Suprapubic skin (tissue), 4 donors: ENCODE measurements around the gene PAPLN. TPM values are rescaled to one million over a fixed set of nuclear protein-coding genes. Genes with fewer than 3 reads are reported as not detected.

ENCODE experiments used
- DNase-seq, 2 donors: peaks; one replicate each; pipeline ENCODE4 v3.0.0-alpha.2; 2019; ENCODE audit warnings: low spot score in 2 of 2
- H3K27ac ChIP-seq: fragments of 200-600 bp; sonication (generic); one replicate; pipeline ENCODE4 v1.5.1; 2019
- H3K27me3 ChIP-seq: fragments of 200-600 bp; sonication (generic); one replicate; pipeline ENCODE4 v1.5.1; 2019
- H3K36me3 ChIP-seq: fragments of 200-600 bp; sonication (generic); one replicate; pipeline ENCODE4 v1.5.1; 2019
- H3K4me1 ChIP-seq: fragments of 200-600 bp; sonication (generic); one replicate; pipeline ENCODE4 v1.5.1; 2019
- H3K4me3 ChIP-seq: fragments of 200-600 bp; sonication (generic); one replicate; pipeline ENCODE4 v1.5.1; 2019; ENCODE audit warnings: mild to moderate bottlenecking
- H3K9me3 ChIP-seq: fragments of 200-600 bp; sonication (generic); one replicate; pipeline ENCODE4 v1.5.1; 2019
- EP300 ChIP-seq: sonication (generic); formaldehyde crosslinking; IDR thresholded peaks from one replicate; pipeline ENCODE4 v1.6.1; 2017; ENCODE audit warnings: antibody characterized with exemption
- POLR2A ChIP-seq, 2 donors: fragments of 450-650 bp; IDR thresholded peaks; one replicate each; pipeline ENCODE4 v1.6.1; 2017; ENCODE audit warnings: antibody characterized with exemption in 2 of 2, mild to moderate bottlenecking in 2 of 2, moderate library complexity in 2 of 2
- POLR2AphosphoS5 ChIP-seq, 3 donors: sonication (generic); formaldehyde crosslinking; IDR thresholded peaks; one replicate each; pipeline ENCODE4 v1.6.1; 2017; ENCODE audit warnings: antibody characterized with exemption in 3 of 3
- WGBS: methylation state at CpG from one replicate; pipeline ENCODE4 v1.1.5; 2018; 5-methylcytosine and 5-hydroxymethylcytosine counted together
- total RNA-seq, 4 donors: library from RNA; depleted of rRNA; stranded (reverse); fragments of >200 nt; gene quantifications; one replicate each; pipeline ENCODE4 v1.1.0, GENCODE V29; 2016
- TF ChIP-seq, protein P1 (sequence below), 2 donors: fragments of 200-600 bp in 1 of 2; fragments of 450-650 bp in 1 of 2; sonication (generic) in 1 of 2; IDR thresholded peaks; one replicate each; pipeline ENCODE4 v1.5.1; 2016 to 2019; ENCODE audit warnings: antibody characterized with exemption in 2 of 2, mild to moderate bottlenecking in 1 of 2, moderate library complexity in 1 of 2

Gene PAPLN
- total RNA-seq, 4 donors from 2014 or later = 15.9 to 44.9 (median 23.5) TPM

DNA sequence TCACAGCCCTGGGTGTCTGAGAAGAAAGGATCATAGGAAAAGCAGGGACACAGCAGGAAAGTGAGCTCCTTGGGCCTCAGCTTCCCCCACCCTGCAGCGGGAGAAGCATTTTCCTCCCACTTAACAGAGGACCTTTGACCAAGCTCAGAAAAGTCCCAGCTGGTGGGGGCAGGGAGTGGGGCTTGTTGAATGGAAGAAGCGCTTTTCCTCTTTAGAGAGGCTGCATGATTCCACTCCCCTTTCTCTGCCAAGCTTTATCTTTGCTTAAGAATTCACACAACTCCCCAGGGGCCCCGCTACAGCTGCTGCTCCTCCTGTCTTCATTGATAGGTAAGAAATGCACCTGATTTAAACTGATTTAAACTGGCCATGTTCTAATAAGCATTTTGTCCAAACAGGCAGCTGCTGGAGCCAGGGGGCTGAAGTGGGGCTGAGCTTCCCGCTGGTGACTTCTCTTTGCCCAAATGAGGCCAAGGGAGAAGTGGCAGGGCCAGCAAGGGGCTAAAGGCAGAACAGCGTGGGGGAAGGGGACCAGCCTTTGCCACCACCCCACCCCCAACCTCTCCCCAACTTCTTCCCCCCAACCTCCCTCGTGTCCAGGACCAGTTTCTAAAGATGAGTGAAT, 1.7 kb upstream of the PAPLN start:
- peaks cover 7% of the 10 kb centered on the region for H3K27me3 ChIP-seq

DNA sequence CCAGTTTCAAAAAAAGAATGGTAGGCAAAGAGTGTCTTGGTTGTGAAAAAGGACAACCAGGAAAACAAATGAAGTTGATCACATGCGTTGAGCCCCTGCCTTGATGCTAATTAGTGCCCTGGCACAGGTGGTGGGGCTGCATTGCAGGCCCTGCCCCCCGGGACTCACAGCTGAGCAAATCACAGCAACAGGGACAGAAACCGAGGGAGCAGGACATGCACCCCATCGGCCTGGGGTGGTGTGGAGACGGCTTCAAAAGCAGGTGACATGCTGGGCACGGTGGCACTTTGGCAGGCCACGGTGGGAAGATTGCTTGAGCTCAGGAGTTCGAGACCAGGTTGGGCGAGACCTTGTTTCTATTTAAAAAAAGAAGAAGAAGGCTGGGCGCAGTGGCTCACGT, 1.1 kb upstream of the PAPLN start:
- H3K27me3 ChIP-seq = peaks cover 7% of the 10 kb centered on the region
- H3K4me1 ChIP-seq = peaks cover 44% of the 10 kb centered on the region
- H3K27ac ChIP-seq = no peak overlapping the region
- DNase-seq = no peak
- H3K4me3 ChIP-seq = no peak overlapping the region
- H3K36me3 ChIP-seq = no peaks in the 10 kb centered on the region
- TF ChIP-seq POLR2A (IDR thresholded peaks at IDR 0.05) (no peak), EP300 (no peak), POLR2AphosphoS5 (IDR thresholded peaks at IDR 0.05) (no peak)
- TF ChIP-seq, protein P1, sequence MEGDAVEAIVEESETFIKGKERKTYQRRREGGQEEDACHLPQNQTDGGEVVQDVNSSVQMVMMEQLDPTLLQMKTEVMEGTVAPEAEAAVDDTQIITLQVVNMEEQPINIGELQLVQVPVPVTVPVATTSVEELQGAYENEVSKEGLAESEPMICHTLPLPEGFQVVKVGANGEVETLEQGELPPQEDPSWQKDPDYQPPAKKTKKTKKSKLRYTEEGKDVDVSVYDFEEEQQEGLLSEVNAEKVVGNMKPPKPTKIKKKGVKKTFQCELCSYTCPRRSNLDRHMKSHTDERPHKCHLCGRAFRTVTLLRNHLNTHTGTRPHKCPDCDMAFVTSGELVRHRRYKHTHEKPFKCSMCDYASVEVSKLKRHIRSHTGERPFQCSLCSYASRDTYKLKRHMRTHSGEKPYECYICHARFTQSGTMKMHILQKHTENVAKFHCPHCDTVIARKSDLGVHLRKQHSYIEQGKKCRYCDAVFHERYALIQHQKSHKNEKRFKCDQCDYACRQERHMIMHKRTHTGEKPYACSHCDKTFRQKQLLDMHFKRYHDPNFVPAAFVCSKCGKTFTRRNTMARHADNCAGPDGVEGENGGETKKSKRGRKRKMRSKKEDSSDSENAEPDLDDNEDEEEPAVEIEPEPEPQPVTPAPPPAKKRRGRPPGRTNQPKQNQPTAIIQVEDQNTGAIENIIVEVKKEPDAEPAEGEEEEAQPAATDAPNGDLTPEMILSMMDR (IDR thresholded peaks at IDR 0.05) = no peak
- WGBS = 77% methylated on average over 11 of the region's 11 CpGs
- no peaks in the 10 kb centered on the region for H3K9me3 ChIP-seq

More for the DNA sequence above, 1.7 kb upstream of the PAPLN start:
- Histone ChIP-seq H3K27ac (no peak overlapping the region), H3K4me1 (peaks cover 38% of the 10 kb centered on the region), H3K4me3 (no peak overlapping the region), H3K9me3 (no peaks in the 10 kb centered on the region), H3K36me3 (no peaks in the 10 kb centered on the region)
- WGBS = 81% methylated on average over 6 of the region's 6 CpGs
- DNase-seq = no peak
- TF ChIP-seq, protein P1 (IDR thresholded peaks at IDR 0.05) = no peak
- TF ChIP-seq POLR2AphosphoS5 (IDR thresholded peaks at IDR 0.05) (no peak), EP300 (no peak), POLR2A (IDR thresholded peaks at IDR 0.05) (no peak)

DNA sequence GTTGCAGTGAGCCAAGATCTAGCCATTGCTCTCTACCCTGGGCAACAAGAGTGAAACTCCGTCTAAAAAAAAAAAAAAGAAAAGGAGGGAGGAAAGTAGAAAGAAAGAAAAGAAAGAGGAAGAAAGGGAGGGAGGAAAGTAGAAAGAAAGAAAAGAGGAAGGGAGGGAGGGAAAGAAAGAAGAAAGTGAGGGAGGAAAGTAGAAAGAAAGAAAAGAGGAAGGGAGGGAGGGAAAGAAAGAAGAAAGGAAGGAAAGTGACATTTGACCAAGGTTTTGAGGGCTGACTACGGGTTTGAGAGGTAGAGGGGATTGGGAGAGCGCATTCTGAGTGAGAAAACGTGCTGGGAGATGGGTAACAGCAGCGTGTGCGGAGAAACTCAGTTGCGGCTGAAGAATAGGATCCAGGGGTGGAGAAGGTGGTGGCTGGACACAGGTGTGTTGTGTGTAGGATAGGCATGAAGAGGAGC, 521 bp upstream of the PAPLN start:
- H3K4me1 ChIP-seq = peaks cover 50% of the 10 kb centered on the region
- H3K4me3 ChIP-seq = peak overlapping the region; percentile 72
- H3K27ac ChIP-seq = no peak overlapping the region
- peaks cover 7% of the 10 kb centered on the region for H3K27me3 ChIP-seq
- no peak for DNase-seq
- no peaks in the 10 kb centered on the region for H3K9me3 ChIP-seq
- no peak for TF ChIP-seq EP300
- TF ChIP-seq, protein P1 (IDR thresholded peaks at IDR 0.05) = no peak
- TF ChIP-seq POLR2AphosphoS5 (IDR thresholded peaks at IDR 0.05) = no peak
- TF ChIP-seq POLR2A (IDR thresholded peaks at IDR 0.05) = no peak
- no peaks in the 10 kb centered on the region for H3K36me3 ChIP-seq
- WGBS = 70% methylated on average over 6 of the region's 7 CpGs

DNA sequence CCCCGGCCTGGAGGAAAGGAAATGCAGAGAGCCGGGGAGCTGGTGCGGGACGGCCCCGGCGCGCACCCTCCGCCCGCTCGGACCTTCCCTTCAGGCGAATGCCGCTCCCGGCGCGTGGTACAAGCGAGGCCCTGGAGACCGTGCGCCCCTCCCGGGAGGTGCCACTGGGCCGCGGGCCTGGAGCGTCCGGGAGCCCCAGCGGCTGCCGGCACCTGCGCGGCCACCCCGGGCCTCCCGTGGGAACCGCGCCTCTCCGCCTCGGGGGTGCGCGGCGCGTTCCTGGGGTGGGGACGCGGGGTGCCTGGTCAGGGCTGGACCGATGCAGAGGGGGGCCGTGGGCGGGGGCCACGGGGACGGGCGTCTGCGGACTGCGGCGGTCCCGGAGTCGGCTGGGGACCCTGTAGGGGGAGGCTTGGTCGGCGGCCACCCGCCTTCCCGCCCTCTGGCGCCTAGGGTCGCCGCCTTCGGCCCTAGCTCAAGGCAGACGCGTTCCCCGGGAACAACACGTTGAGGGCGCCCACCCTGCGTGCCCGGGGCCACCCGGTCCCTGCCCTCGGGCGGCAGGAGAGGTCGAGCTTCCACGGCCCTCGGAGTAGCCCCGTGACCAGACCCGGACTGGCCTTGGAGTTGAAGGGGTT, 599 bp downstream of the PAPLN start:
- DNase-seq = no peak
- peak overlapping the region; percentile 76 for H3K27ac ChIP-seq
- peaks cover 61% of the 10 kb centered on the region for H3K4me1 ChIP-seq
- H3K4me3 ChIP-seq = peak overlapping the region; percentile 72
- TF ChIP-seq POLR2AphosphoS5 (IDR thresholded peaks at IDR 0.05) = no peak
- no peak for TF ChIP-seq POLR2A (IDR thresholded peaks at IDR 0.05)
- TF ChIP-seq, protein P1 (IDR thresholded peaks at IDR 0.05) = no peak
- TF ChIP-seq EP300 = no peak
- no peaks in the 10 kb centered on the region for H3K36me3 ChIP-seq
- no peaks in the 10 kb centered on the region for H3K9me3 ChIP-seq
- WGBS = 1% methylated on average over 29 of the region's 73 CpGs
- H3K27me3 ChIP-seq = peaks cover 7% of the 10 kb centered on the region

DNA sequence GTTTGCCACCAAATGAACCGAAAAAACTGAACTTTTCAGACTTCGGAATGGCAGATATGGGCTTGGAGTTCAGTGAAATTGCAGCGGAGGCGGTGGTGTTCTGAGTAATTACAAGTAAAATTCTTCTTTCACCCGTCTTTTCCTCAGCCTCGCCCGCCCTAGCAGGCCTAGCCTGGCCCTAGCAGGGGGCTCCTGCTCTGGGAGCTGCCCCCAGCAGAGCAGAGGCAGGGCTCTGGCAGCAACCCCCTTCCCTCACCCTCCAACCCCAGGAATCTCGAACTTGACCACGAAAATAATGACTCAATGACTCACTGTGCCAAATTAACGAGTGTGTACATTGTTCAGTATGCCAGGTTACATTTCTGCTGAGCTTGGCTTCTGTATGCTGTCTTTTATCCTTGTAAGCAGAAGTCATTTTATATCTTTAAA, 1.1 kb downstream of the PAPLN start:
- no peaks in the 10 kb centered on the region for H3K36me3 ChIP-seq
- 14% methylated on average over 10 of the region's 10 CpGs for WGBS
- H3K4me3 ChIP-seq = peak overlapping the region; percentile 72
- H3K27me3 ChIP-seq = peaks cover 7% of the 10 kb centered on the region
- peaks cover 65% of the 10 kb centered on the region for H3K4me1 ChIP-seq
- no peaks in the 10 kb centered on the region for H3K9me3 ChIP-seq
- DNase-seq = no peak
- peak overlapping the region; percentile 76 for H3K27ac ChIP-seq
- TF ChIP-seq EP300 (no peak), POLR2AphosphoS5 (IDR thresholded peaks at IDR 0.05) (no peak), POLR2A (IDR thresholded peaks at IDR 0.05) (no peak)
- TF ChIP-seq, protein P1 (IDR thresholded peaks at IDR 0.05) = no peak
